WTC11 (cell line): ENCODE data around the gene RPTOR.

ENCODE experiments used
- CBFB ChIP-seq: sonication (generic); formaldehyde crosslinking; IDR thresholded peaks from 2 replicates; pipeline ENCODE4 v1.8.1; 2022; ENCODE audit warnings: mild to moderate bottlenecking, low read depth, missing genetic modification reagents
- PREB ChIP-seq: sonication (generic); formaldehyde crosslinking; IDR thresholded peaks from 2 replicates; pipeline ENCODE4 v1.8.1; 2022; ENCODE audit warnings: mild to moderate bottlenecking, missing genetic modification reagents, moderate library complexity, borderline replicate concordance
- TP53 ChIP-seq: sonication (generic); formaldehyde crosslinking; IDR thresholded peaks from 2 replicates; pipeline ENCODE4 v1.8.1; 2023; ENCODE audit warnings: mild to moderate bottlenecking, missing genetic modification reagents
- ZNF121 ChIP-seq: sonication (generic); formaldehyde crosslinking; IDR thresholded peaks from 2 replicates; pipeline ENCODE4 v1.8.0; 2023; ENCODE audit warnings: missing genetic modification reagents
- TF ChIP-seq, protein P1 (sequence below): sonication (generic); formaldehyde crosslinking; IDR thresholded peaks from 2 replicates; pipeline ENCODE4 v1.8.1; 2023; ENCODE audit warnings: mild to moderate bottlenecking, missing genetic modification reagents, moderate library complexity

- TF ChIP-seq TP53 (CRISPR knock-in tag) (no peak), PREB (CRISPR knock-in tag) (no peak), CBFB (no peak), ZNF121 (no peak)
- TF ChIP-seq, protein P1, sequence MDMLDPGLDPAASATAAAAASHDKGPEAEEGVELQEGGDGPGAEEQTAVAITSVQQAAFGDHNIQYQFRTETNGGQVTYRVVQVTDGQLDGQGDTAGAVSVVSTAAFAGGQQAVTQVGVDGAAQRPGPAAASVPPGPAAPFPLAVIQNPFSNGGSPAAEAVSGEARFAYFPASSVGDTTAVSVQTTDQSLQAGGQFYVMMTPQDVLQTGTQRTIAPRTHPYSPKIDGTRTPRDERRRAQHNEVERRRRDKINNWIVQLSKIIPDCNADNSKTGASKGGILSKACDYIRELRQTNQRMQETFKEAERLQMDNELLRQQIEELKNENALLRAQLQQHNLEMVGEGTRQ (CRISPR knock-in tag) = no peak
Measured at GRCh38 chr17:80992077-80992947, 447.7 kb downstream of the RPTOR start.
